B cell (primary cell): ENCODE results near the gene RBM43.

Experiments
- CTCF ChIP-seq: fragments of 200-600 bp; IDR thresholded peaks from one replicate; pipeline ENCODE4 v1.8.0; 2022; ENCODE audit warnings: antibody characterized with exemption, mild to moderate bottlenecking
- EZH2 ChIP-seq: IDR thresholded peaks from 2 replicates; pipeline ENCODE4 v1.6.1; 2012; ENCODE audit warnings: borderline replicate concordance, low read depth, mild to moderate bottlenecking, moderate library complexity, low read length; ENCODE audit not compliant: insufficient read depth, poor library complexity, severe bottlenecking

- TF ChIP-seq EZH2 (no peak), CTCF (no peak)
Measured at GRCh38 chr2:151230627-151231140, 31.0 kb downstream of the RBM43 start.
